Thyroid gland (tissue), 4 donors: Measurements from ENCODE around the gene TPRG1. TPM values are rescaled to one million over a fixed set of nuclear protein-coding genes. Genes with fewer than 3 reads are reported as not detected.

ENCODE experiments used
- DNase-seq, 2 donors: peaks; one replicate each; pipeline ENCODE4 v3.0.0-alpha.2; 2019
- H3K27ac ChIP-seq, 3 donors: fragments of 200-600 bp; sonication (generic); 1 replicate in 2 of 3; 2 replicates in 1 of 3; pipeline ENCODE4 v1.5.1; 2016 to 2019; ENCODE audit warnings: mild to moderate bottlenecking in 1 of 3, moderate library complexity in 1 of 3
- H3K27me3 ChIP-seq: fragments of 200-600 bp; sonication (generic); one replicate; pipeline ENCODE4 v1.5.1; 2019
- H3K36me3 ChIP-seq, 2 donors: fragments of 200-600 bp; sonication (generic); one replicate each; pipeline ENCODE4 v1.5.1; 2016 to 2019
- H3K4me1 ChIP-seq, 2 donors: fragments of 200-600 bp; sonication (generic); one replicate each; pipeline ENCODE4 v1.5.1; 2017 to 2019
- H3K4me3 ChIP-seq, 3 donors: fragments of 200-600 bp; sonication (generic); replicated peaks in 1 of 3; 1 replicate in 2 of 3; 2 replicates in 1 of 3; pipeline ENCODE4 v1.5.1; 2016; ENCODE audit warnings: mild to moderate bottlenecking in 1 of 3
- H3K9me3 ChIP-seq: fragments of 200-600 bp; sonication (generic); one replicate; pipeline ENCODE4 v1.5.1; 2017
- POLR2A ChIP-seq, 2 donors: fragments of 450-650 bp; IDR thresholded peaks; one replicate each; pipeline ENCODE4 v1.6.1; 2017; ENCODE audit warnings: antibody characterized with exemption in 2 of 2, mild to moderate bottlenecking in 2 of 2, moderate library complexity in 1 of 2
- whole genome bisulfite sequencing, 2 donors: methylation state at CpG; one replicate each; pipeline ENCODE4 v1.1.5; 2017; 5-methylcytosine and 5-hydroxymethylcytosine counted together
- intact Hi-C: fragments of 100-400 bp; cut with DNase I; formaldehyde crosslinking; loops from one replicate; pipeline ENCODE4 v1.15.1; 2023
- total RNA-seq, 4 donors: library from RNA; depleted of rRNA; stranded (reverse); fragments of >200 nt; gene quantifications; one replicate each; pipeline ENCODE4 v1.2.3, GENCODE V29; 2016
- TF ChIP-seq, protein P1 (sequence below), 6 experiments: fragments of 200-600 bp in 3 of 6; fragments of 450-650 bp in 3 of 6; sonication (generic) in 3 of 6; IDR thresholded peaks; one replicate each; pipeline ENCODE4 v1.5.1; 2016 to 2019; ENCODE audit warnings: antibody characterized with exemption in 6 of 6, mild to moderate bottlenecking in 2 of 6, inconsistent platforms in 1 of 6, moderate library complexity in 1 of 6

TPRG1 gene
- total RNA-seq, 4 donors from 2014 or later = 2.0 to 10.5 (median 5.7) TPM

- Histone ChIP-seq H3K36me3 (no peaks in the 10 kb centered on the region), H3K4me1 (peaks cover 6 to 20% of the 10 kb centered on the region in 2 donors), H3K27ac (no peak overlapping the region), H3K27me3 (no peaks in the 10 kb centered on the region), H3K4me3 (no peak overlapping the region), H3K9me3 (no peaks in the 10 kb centered on the region)
- intact Hi-C loops = no loop called here
- WGBS, 2 donors = 98% methylated on average over 5 of the region's 5 CpGs
- TF ChIP-seq, protein P1, sequence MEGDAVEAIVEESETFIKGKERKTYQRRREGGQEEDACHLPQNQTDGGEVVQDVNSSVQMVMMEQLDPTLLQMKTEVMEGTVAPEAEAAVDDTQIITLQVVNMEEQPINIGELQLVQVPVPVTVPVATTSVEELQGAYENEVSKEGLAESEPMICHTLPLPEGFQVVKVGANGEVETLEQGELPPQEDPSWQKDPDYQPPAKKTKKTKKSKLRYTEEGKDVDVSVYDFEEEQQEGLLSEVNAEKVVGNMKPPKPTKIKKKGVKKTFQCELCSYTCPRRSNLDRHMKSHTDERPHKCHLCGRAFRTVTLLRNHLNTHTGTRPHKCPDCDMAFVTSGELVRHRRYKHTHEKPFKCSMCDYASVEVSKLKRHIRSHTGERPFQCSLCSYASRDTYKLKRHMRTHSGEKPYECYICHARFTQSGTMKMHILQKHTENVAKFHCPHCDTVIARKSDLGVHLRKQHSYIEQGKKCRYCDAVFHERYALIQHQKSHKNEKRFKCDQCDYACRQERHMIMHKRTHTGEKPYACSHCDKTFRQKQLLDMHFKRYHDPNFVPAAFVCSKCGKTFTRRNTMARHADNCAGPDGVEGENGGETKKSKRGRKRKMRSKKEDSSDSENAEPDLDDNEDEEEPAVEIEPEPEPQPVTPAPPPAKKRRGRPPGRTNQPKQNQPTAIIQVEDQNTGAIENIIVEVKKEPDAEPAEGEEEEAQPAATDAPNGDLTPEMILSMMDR (IDR thresholded peaks at IDR 0.05) = no peak
- no peak for TF ChIP-seq POLR2A (IDR thresholded peaks at IDR 0.05)
- DNase-seq = no peak
Measured at GRCh38 chr3:189353318-189353965, 181.7 kb downstream of the TPRG1 start.

GRCh38 chr3:189353988-189354889 is 182.5 kb downstream of the TPRG1 start:
- 91 to 92% methylated on average over 6 of the region's 6 CpGs for WGBS, 2 donors
- TF ChIP-seq, protein P1 (IDR thresholded peaks at IDR 0.05) = no peak
- TF ChIP-seq POLR2A (IDR thresholded peaks at IDR 0.05) = no peak

DNA sequence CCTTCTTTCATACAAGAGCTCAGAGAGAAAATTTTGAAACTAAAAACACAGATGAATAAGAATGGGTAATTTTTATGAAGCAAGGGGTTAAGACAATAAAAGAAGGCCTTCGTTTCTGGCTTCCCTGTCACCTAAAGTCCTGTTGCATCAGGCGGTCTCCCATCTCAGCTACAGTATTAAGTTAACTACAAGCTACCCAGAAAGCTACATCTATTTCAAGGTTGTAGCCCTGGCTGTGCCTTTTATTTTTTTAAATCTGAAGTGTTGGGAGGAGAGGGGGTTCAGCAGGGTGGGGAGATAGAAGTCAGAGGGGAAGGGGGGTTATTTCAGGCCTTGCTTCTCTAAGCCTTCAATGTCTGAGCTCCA is 183.3 kb downstream of the TPRG1 start:
- no peak for TF ChIP-seq POLR2A (IDR thresholded peaks at IDR 0.05)
- TF ChIP-seq, protein P1 (IDR thresholded peaks at IDR 0.05) = no peak
- 78 to 83% methylated on average over 2 of the region's 2 CpGs for WGBS, 2 donors
- Histone ChIP-seq H3K27ac (peak overlapping the region in 2 of 3 donors; percentile 7 to 8), H3K4me3 (no peak overlapping the region), H3K36me3 (no peaks in the 10 kb centered on the region), H3K4me1 (peaks cover 6 to 14% of the 10 kb centered on the region in 2 donors), H3K27me3 (no peaks in the 10 kb centered on the region), H3K9me3 (no peaks in the 10 kb centered on the region)
- intact Hi-C loops = no loop called here
- no peak for DNase-seq

More at GRCh38 chr3:189353988-189354889, 182.5 kb downstream of the TPRG1 start:
- H3K27me3 ChIP-seq = no peaks in the 10 kb centered on the region
- H3K4me1 ChIP-seq = peaks cover 6 to 20% of the 10 kb centered on the region in 2 donors
- H3K36me3 ChIP-seq = no peaks in the 10 kb centered on the region
- DNase-seq = no peak
- H3K9me3 ChIP-seq = no peaks in the 10 kb centered on the region
- intact Hi-C loops = no loop called here
- H3K27ac ChIP-seq = no peak overlapping the region
- no peak overlapping the region for H3K4me3 ChIP-seq

DNA sequence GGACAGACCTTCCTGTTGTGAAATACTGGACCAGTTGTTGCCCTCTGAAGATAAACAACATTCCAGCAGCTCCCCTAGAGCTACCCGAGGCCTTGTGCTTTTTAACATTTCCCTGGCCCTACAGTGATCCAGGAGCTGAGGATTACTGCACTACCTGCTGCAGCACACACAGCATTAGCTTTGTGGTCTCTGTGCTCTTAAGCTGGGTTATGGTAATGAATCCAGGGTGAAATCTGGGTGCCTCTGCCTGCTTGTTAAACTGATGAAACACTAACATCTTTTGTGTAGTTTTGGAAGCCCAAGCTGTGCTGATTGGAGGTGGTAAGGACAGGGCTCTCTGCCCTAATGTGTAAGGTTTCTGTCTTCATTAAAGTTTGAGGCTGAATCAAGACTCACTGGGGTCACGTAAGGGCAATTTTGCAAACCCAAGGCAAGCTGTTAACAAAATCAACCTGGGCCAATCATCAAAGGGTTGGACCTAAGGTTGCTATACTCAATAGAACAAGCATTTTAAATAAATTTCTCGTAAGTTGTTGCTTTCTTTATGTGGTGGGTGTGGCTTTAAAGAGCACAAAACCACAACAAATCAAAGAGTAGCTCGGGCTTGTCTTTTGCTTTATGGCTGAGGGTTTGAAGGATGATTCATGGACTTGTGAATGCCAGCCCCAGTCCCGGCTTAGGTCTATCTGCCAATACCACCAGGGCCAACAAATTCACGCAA is 183.9 kb downstream of the TPRG1 start:
- intact Hi-C loops = no loop called here
- Histone ChIP-seq H3K9me3 (no peaks in the 10 kb centered on the region), H3K4me3 (no peak overlapping the region), H3K4me1 (peaks cover 6 to 12% of the 10 kb centered on the region in 2 donors), H3K27me3 (no peaks in the 10 kb centered on the region), H3K27ac (peak overlapping the region in 2 of 3 donors; percentile 7 to 8), H3K36me3 (no peaks in the 10 kb centered on the region)
- peak in 1 of 2 donors; percentile 4 for DNase-seq
- TF ChIP-seq POLR2A (IDR thresholded peaks at IDR 0.05) = no peak
- TF ChIP-seq, protein P1 (IDR thresholded peaks at IDR 0.05) = no peak
- 68 to 69% methylated on average over 6 of the region's 6 CpGs for WGBS, 2 donors
